ENCODE results near the gene TRIM40. TPM values are rescaled to one million over a fixed set of nuclear protein-coding genes. Genes with fewer than 3 reads are reported as not detected.

TRIM40 gene
- total and polyA plus RNA-seq, 3 donors from 2014 or later, result 0.19 to 7.5 (median 0.79) TPM

DNA sequence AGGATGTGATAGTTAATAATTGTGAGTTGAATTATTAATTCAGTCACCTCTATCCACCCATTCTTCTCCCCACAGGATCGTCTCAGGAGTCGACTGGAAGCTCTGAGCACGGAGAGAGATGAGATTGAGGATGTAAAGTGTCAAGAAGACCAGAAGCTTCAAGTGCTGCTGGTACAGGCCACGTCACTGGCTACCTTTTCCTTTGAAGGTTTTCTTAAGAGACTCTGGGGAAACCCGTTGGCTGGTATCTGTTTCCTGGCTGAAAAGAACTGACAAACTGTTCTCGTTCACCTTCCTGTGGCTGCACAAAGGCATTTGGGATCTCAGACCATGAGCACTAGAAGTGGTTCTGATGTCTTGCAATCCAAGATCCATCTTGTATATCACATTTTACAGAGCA, 31.2 kb downstream of the TRIM40 start:
- DNase-seq, result no peak
- Histone ChIP-seq H3K9me3 (no peaks in the 10 kb centered on the region), H3K4me3 (no peak overlapping the region), H3K36me3 (ENCODE audit: low read depth, missing control alignments) (no peaks in the 10 kb centered on the region), H3K4me1 (peaks cover 5% of the 10 kb centered on the region), H3K27me3 (no peaks in the 10 kb centered on the region), H3K27ac (no peak overlapping the region)
- no peak for TF ChIP-seq POLR2A (IDR thresholded peaks at IDR 0.05)
- TF ChIP-seq, protein P1, sequence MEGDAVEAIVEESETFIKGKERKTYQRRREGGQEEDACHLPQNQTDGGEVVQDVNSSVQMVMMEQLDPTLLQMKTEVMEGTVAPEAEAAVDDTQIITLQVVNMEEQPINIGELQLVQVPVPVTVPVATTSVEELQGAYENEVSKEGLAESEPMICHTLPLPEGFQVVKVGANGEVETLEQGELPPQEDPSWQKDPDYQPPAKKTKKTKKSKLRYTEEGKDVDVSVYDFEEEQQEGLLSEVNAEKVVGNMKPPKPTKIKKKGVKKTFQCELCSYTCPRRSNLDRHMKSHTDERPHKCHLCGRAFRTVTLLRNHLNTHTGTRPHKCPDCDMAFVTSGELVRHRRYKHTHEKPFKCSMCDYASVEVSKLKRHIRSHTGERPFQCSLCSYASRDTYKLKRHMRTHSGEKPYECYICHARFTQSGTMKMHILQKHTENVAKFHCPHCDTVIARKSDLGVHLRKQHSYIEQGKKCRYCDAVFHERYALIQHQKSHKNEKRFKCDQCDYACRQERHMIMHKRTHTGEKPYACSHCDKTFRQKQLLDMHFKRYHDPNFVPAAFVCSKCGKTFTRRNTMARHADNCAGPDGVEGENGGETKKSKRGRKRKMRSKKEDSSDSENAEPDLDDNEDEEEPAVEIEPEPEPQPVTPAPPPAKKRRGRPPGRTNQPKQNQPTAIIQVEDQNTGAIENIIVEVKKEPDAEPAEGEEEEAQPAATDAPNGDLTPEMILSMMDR (IDR thresholded peaks at IDR 0.05), result no peak
- WGBS, 2 donors, result 68 to 78% methylated on average over 6 of the region's 6 CpGs
- intact Hi-C loops (cut with DNase I; ENCODE audit: low total_unique reads), result no loop called here

DNA sequence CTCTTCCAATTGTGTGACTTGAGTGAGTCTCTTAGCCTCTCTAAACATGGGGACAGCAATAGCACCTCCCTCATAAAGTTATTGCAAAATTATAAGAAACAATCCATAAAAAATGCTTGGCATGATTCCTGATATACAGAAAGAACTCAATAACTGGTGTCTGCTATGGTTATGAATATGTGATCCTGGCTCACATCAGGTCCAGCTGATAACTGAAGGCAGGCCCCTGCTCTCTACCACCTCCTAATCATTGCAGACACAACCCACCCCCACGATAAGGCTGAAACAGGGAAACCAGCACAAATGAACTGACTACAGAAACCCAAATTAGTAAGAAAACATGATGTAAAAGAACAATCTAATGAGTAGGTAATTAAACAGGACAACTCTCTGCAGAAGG, 32.8 kb downstream of the TRIM40 start:
- H3K4me3 ChIP-seq, result no peak overlapping the region
- H3K27ac ChIP-seq, result no peak overlapping the region
- H3K4me1 ChIP-seq, result peaks cover 6% of the 10 kb centered on the region
- no peaks in the 10 kb centered on the region for H3K27me3 ChIP-seq
- intact Hi-C loops (cut with DNase I; ENCODE audit: low total_unique reads), result no loop called here
- no peak for DNase-seq
- H3K9me3 ChIP-seq, result no peaks in the 10 kb centered on the region
- no peak for TF ChIP-seq POLR2A (IDR thresholded peaks at IDR 0.05)
- TF ChIP-seq, protein P1 (IDR thresholded peaks at IDR 0.05), result no peak
- WGBS, 2 donors, result 68 to 79% methylated on average over 1 of the region's 1 CpG
- no peaks in the 10 kb centered on the region for H3K36me3 ChIP-seq (ENCODE audit: low read depth, missing control alignments)

DNA sequence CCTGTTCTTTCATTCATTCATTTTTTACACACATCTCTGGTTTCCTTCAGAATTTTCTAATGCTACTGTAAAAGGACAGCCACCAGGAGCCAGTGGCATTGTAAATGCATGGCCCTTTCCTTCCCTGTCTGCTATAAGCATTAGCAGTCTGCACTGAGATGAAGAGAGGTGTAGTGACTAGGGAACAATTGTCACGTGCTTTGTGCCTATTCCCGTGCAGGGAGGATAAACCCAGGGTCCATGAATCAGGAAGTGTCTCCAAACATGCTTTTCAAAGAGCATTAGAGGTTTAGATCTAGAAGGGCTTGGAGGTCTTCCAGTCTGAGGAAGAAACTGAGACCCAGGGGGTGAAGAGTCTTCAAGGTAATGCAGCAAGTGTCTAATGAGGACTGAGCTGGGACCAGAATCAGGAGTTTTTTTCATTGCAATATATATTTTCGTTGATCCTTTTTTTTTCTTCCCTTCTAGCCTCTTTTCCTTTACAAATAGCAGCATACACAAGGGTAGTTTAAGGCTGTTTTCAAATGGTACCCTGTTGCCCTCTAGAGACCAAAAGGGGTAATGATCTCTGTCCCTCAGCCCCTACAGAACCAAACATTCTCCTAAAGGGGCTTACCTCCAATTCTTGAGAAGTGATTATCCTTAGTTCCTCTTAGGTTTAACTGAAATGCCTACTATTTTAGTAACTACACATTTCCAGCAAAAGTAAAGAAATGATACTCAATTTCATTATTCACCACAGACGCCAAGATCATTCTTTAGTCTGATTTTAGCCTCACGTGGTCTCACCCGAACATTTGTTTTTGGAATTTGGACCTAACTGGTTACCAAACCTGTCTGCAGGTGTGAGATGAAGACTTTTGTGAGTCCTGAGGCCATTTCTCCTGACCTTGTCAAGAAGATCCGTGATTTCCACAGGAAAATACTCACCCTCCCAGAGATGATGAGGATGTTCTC, 34.0 kb downstream of the TRIM40 start:
- H3K27ac ChIP-seq, result no peak overlapping the region
- no peak for DNase-seq
- peaks cover 6% of the 10 kb centered on the region for H3K4me1 ChIP-seq
- no peaks in the 10 kb centered on the region for H3K9me3 ChIP-seq
- WGBS, 2 donors, result 38 to 40% methylated on average over 7 of the region's 7 CpGs
- TF ChIP-seq, protein P1 (IDR thresholded peaks at IDR 0.05), result peak; percentile 55 to 64 (median 59)
- no peak for TF ChIP-seq POLR2A (IDR thresholded peaks at IDR 0.05)
- H3K4me3 ChIP-seq, result no peak overlapping the region
- H3K27me3 ChIP-seq, result no peaks in the 10 kb centered on the region
- H3K36me3 ChIP-seq (ENCODE audit: low read depth, missing control alignments), result no peaks in the 10 kb centered on the region
- intact Hi-C loops (cut with DNase I; ENCODE audit: low total_unique reads), result no loop called here

DNA sequence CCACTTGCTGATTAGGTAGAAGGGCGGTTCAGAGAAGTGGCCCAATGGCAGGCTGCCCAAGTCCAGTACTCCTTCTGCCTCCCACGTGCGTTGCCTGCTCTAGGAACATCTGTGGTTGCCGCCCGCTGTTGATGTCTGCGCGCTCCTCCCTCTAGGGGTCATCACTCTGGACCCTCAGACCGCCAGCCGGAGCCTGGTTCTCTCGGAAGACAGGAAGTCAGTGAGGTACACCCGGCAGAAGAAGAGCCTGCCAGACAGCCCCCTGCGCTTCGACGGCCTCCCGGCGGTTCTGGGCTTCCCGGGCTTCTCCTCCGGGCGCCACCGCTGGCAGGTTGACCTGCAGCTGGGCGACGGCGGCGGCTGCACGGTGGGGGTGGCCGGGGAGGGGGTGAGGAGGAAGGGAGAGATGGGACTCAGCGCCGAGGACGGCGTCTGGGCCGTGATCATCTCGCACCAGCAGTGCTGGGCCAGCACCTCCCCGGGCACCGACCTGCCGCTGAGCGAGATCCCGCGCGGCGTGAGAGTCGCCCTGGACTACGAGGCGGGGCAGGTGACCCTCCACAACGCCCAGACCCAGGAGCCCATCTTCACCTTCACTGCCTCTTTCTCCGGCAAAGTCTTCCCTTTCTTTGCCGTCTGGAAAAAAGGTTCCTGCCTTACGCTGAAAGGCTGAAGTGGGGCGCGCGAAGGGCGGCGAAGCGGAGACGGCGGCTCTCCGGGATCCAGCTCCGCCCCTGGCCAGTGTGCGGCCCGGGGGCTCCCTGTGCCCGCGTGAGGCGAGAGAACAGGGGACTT, 35.9 kb downstream of the TRIM40 start:
- 7 to 8% methylated on average over 25 to 62 of the region's 62 CpGs for WGBS, 2 donors
- Histone ChIP-seq H3K36me3 (ENCODE audit: low read depth, missing control alignments) (no peaks in the 10 kb centered on the region), H3K9me3 (no peaks in the 10 kb centered on the region), H3K27me3 (no peaks in the 10 kb centered on the region), H3K4me1 (peaks cover 6% of the 10 kb centered on the region), H3K27ac (no peak overlapping the region), H3K4me3 (peak overlapping the region; percentile 15 to 44)
- DNase-seq, result peak; percentile 52
- no peak for TF ChIP-seq POLR2A (IDR thresholded peaks at IDR 0.05)
- TF ChIP-seq, protein P1 (IDR thresholded peaks at IDR 0.05), result no peak
- intact Hi-C loops (cut with DNase I; ENCODE audit: low total_unique reads), result no loop called here
